Suppressor macrophage treated with lipopolysaccharide for 1 hour (primary cell): Measurements from ENCODE around the gene FRAT2.
"Not testable (repeated sequence)": the region's sequence is repeated elsewhere in the genome, so short reads cannot be mapped to it uniquely, and the experiment has no call there.

Source experiments
- DNase-seq, 3 donors: peaks; one replicate each; pipeline ENCODE4 v3.0.0-alpha.2; 2020 to 2022

FRAT2 gene

GRCh38 chr10:97290576-97291356 is 43.8 kb downstream of the FRAT2 start:
- not testable (repeated sequence) for DNase-seq

GRCh38 chr10:97290076-97290475 is 44.5 kb downstream of the FRAT2 start:
- not testable (repeated sequence) for DNase-seq
